HG03060 (cell line): ENCODE results near the gene RAVER1.
"Not testable (repeated sequence)": the region's sequence is repeated elsewhere in the genome, so short reads cannot be mapped to it uniquely, and the experiment has no call there.

Source experiments
- ATAC-seq: cut with Tn5 transposase; IDR thresholded peaks from one replicate; pipeline ENCODE4 v1.9.1; 2021; ENCODE audit warnings: low read depth, moderate number of reproducible peaks; ENCODE audit not compliant: unreplicated experiment

The RAVER1 gene

GRCh38 chr19:10344780-10345179 is 11.5 kb upstream of the RAVER1 start:
- no peak for ATAC-seq

DNA sequence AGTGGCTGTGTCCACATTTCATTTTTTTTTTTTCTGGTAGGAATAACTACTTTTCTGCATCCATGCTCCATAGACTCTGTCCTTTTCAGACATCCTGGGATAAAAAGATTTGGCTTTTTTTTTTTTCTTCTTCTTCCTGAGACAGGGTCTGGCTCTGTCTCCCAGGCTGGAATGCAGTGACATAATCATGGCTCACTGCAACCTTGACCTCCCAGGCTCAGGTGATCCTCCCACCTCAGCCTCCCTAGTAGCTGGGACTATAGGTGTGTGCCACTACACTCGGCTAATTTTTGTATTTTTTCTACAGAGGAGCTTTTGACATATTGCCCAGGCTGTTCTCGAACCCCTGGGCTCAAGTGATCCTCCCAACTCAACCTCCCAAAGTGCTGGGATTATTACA is 10.2 kb upstream of the RAVER1 start:
- no peak for ATAC-seq

DNA sequence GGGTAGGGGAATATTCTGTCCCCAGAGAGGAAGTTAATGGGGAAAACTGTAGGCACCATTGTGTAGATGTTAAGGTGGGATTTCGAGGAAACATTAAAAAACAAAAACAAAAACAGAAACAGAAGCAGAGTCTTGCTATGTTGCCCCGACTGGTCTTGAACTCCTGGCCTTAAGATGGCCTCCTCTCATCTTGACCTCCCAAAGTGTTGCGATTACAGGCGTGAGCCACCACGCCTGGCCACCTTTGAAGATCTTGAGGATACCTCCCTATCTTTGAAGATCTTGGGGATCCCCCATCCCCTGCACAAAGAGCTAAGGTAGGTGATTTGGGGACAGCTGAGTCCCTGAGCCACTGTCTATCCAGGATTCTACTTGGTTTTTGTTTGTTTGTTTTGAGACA is 6.6 kb upstream of the RAVER1 start:
- ATAC-seq: no peak

DNA sequence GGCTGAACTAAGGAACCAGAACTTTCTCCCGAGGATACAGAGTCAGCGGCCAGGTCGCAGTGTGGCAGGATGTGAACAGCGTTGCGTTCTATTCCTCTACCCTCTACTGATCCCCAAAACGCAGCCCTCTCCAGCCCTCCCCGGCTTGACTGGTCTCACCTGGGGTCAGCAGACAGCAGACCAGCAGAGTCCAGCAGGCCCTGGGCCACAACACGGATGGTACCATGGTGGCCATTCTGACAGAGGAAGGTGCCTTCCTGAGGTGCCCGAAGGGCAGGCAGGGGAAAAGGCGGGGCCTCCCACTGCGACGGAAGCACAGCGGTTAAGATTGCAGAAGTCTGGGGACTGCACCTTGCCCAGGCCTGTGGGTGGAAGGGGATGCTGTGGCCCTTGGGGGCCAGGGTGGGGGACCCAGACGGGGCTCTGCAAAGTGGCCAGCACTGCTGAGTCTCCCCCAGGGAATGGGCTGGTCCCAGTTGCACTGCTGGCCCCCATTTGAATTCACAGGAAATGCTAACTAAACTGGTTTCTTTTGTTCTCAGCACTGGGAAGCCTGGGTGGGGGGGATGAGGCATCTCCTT is 6.1 kb upstream of the RAVER1 start, which contains the start of gene ICAM3:
Gene ICAM3, minus strand, starts transcription at position 245 of the 581 bp plus-strand sequence. Its CDS starts 10 bp downstream, at position 235.
- no peak for ATAC-seq

DNA sequence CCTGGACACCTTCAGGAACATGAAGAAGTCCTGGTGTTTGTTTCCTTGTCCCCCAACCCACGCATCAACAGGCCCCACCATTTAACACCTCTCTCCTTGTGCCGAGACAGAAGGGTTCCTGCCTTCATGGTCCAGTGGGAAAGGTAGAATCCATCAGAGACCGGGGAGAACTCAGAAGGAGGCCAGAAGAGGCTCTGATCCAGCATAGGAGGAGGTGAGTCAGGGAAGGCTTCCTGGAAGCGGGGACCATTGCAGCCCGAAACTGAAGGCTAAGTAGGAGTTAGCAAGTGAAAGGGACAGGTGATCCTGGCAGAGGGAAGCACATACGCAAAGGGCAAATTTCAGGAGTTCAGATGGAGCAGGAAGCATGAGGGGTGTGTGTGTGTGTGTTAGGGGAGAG is 5.6 kb upstream of the RAVER1 start:
- no peak for ATAC-seq

- ATAC-seq: not testable (repeated sequence)
These were observed 3.4 kb upstream of the RAVER1 start for GRCh38 chr19:10336725-10337124.

DNA sequence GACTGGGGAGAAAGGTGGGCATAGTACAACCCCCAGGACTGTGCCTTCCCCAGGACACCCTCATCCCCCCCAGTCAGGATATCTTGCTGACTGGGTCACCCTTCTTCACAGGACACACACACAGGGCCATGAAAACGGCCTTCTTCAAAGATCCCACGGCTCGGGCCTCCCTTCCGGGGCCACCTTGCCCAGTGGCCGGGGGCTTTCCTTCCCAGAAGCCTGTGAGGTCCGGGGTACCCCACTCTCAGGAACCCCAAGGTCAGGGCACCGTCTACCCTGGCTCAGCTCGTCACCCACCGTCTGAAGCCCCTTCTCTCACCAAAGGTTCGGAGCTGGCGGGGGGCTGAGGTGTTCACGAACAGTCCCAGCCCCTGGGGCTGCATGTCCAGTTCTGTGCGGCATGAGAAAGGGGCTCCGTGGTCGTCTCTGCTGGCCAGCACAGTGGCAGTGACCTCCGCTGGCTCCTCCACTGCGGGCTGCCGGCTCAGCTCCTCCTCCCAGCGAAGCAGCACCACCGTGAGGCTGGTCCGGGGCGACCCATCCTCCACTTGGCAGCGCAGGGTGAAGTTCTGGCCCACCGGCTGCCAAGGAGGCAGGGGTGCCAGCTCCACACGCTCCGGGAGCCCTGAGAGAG is 2.1 kb upstream of the RAVER1 start:
- no peak for ATAC-seq

- ATAC-seq: no peak
These were observed 1.4 kb upstream of the RAVER1 start for GRCh38 chr19:10334588-10335351.

- no peak for ATAC-seq
These were observed 644 bp upstream of the RAVER1 start for GRCh38 chr19:10333758-10334587.

- no peak for ATAC-seq
These were observed 968 bp downstream of the RAVER1 start for GRCh38 chr19:10332158-10332964.

DNA sequence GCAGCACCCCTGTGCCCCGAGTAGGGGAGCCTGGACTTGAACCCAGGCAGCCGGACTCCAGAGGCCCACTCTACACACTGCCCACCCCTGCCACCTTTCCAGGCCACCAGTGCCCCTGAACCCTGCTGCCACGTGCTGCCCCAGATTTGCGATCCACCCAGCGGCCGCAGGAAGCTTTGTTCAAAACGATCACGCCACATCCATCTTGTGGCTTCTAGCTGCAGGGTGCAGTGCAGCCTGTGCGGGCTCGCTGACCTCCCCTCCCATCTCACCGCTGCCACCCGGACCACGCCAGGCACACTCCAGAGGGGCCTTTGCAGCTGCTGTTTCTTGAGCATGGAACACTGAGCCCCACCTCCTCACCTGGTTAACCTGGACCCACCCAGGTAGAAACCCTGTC is 3.8 kb downstream of the RAVER1 start:
- ATAC-seq: no peak

DNA sequence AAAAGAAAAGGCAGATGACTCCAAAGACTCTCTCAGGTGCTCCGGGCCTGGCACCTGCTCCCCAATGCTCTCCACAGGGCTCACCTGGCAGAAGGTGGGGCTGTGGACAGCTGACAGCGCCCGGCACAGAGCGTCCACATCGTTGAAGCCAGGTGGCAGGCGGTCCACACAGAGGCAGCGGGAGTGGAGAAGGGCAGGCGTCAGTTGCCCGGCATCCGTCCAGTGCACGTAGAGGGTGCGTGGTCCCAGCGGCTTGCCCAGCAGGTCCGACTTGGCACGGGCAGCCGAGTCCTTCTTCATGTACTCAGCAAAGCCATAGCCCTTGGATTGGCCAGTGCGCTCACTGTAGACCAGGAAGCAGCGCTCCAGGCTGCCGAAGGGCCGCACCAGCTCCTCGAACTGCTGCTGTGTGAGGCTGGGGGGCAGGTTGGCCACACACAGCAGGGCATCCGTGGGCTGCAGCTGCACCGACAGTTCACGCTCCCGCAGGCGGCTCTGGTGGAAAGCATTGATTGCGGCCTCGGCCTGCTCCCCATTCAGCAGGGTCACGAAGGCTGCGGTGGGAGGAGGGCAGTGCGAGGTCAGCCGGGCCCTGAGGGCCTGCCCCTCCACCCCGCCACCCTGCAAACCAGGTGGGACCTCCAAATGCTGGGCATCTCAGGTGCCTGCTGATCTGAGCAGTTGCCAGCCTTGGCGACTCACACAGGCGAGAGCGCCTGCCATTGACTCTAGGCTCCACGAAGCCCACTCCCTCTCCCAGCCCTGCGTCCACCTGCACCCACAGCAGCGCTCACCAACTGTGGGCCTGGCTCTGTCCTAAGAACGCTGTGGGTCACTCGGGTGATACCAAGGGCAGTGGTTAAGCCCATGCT is 4.5 kb downstream of the RAVER1 start:
- ATAC-seq: no peak

GRCh38 chr19:10327793-10328192 is 5.5 kb downstream of the RAVER1 start:
- ATAC-seq: no peak

GRCh38 chr19:10325732-10326131 is 7.6 kb downstream of the RAVER1 start:
- no peak for ATAC-seq

- no peak for ATAC-seq
These were observed 11.2 kb downstream of the RAVER1 start for GRCh38 chr19:10321874-10322835.

DNA sequence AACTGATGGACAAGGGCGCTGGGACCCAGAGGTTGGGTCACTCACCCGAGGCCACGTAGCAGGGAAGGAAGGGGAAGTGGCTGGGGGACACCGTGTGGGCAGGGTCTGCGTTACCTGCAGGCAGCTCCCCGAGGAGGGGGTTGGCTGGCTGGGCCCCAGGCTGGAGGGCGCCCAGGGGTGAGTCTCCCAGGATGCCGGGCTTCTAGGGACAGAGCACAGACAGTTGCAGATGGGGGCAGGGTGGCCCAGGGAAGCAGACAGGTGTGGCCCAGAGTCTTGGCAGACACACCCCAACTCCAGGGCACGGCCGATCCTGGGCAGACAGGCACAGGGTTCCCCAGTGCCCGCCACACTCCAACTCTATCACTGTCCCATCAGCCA is 11.9 kb downstream of the RAVER1 start:
- no peak for ATAC-seq

DNA sequence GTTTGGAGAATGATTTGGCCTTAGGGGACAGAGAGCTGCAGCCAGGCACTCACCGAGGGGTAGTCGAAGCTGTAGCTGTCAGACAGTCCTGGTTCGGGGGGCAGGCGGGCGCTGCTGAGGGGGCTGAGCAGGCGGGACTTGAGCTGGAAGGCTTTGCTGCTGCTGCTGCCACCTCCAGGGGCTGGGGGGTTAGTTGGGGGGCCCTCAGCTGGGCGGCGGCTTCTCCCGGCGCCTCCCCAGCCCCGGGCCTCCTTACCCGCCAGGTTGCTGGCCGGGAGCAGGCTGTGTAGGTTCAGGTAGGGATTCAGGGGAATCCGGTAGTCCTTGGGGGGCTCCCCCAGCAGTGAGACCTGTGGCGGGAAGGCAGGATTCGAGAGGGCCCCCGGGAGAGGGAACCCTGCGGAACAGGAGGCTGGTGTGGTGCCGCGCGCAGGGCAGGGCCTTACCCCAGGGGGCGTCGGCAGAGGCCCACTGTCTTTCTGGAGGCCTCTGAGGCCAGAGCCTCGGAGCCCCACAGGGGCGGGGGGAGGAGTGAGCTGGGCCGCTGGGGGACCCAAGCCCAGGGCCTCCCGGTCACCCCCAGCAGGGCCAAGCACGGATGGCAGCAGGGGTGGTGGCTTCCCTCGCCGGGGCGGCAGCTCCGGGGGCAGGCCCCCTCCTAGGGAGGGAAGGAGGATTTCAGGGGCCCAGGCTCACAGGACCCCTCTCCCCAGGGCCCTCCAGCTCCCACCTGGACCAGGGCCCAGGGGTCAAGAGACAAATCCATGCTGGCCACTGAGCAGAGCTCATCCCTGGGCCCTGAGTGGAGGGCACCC is 12.5 kb downstream of the RAVER1 start:
- ATAC-seq: no peak
